B cell (primary cell): ENCODE measurements around the gene MIPEP.

Experiments
- EZH2 ChIP-seq: IDR thresholded peaks from 2 replicates; pipeline ENCODE4 v1.6.1; 2012; ENCODE audit warnings: borderline replicate concordance, low read depth, mild to moderate bottlenecking, moderate library complexity, low read length; ENCODE audit not compliant: insufficient read depth, poor library complexity, severe bottlenecking
- TF ChIP-seq, protein P1 (sequence below): fragments of 200-600 bp; IDR thresholded peaks from one replicate; pipeline ENCODE4 v1.8.0; 2022; ENCODE audit warnings: antibody characterized with exemption, mild to moderate bottlenecking

DNA sequence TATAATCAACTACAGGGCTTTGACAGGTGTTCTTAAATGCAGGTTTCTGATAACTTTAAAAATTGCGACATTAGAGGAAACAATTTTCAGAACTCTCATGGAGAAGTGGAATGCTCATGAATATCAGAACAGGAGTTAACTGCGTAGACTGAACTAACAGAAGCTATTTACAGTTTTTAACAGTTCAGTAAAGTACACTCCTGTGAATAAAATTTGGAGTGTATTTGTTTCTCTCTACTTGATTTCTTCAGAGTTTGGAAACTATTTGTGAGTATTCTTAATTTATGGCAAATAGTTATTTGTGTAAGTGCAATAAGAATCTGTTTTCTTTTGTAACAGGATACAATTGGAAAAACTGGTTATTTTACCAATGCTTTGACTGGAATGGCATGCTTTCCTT lies 204.6 kb downstream of the MIPEP start:
- TF ChIP-seq, protein P1, sequence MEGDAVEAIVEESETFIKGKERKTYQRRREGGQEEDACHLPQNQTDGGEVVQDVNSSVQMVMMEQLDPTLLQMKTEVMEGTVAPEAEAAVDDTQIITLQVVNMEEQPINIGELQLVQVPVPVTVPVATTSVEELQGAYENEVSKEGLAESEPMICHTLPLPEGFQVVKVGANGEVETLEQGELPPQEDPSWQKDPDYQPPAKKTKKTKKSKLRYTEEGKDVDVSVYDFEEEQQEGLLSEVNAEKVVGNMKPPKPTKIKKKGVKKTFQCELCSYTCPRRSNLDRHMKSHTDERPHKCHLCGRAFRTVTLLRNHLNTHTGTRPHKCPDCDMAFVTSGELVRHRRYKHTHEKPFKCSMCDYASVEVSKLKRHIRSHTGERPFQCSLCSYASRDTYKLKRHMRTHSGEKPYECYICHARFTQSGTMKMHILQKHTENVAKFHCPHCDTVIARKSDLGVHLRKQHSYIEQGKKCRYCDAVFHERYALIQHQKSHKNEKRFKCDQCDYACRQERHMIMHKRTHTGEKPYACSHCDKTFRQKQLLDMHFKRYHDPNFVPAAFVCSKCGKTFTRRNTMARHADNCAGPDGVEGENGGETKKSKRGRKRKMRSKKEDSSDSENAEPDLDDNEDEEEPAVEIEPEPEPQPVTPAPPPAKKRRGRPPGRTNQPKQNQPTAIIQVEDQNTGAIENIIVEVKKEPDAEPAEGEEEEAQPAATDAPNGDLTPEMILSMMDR, result no peak
- no peak for TF ChIP-seq EZH2
